HT-29 (cell line): Measurements from ENCODE around the gene MRM1. TPM values are rescaled to one million over a fixed set of nuclear protein-coding genes. Genes with fewer than 3 reads are reported as not detected.
A peak's percentile ranks its signal among the peaks of the same experiment; 100 is the strongest.
"Not testable (repeated sequence)": the region's sequence is repeated elsewhere in the genome, so short reads cannot be mapped to it uniquely, and the experiment has no call there.

Experiments used
- DNase-seq: peaks from one replicate; pipeline ENCODE4 v3.0.0-alpha.2; 2015; ENCODE audit warnings: low spot score
- total RNA-seq: library from RNA; depleted of rRNA; stranded (reverse); fragments of >200 nt; shearing (Covaris generic); gene quantifications from 2 replicates; pipeline ENCODE4 v1.2.3, GENCODE V29; 2014

The MRM1 gene
- total RNA-seq, 1 experiment from 2014 or later, result 28.3 TPM

DNA sequence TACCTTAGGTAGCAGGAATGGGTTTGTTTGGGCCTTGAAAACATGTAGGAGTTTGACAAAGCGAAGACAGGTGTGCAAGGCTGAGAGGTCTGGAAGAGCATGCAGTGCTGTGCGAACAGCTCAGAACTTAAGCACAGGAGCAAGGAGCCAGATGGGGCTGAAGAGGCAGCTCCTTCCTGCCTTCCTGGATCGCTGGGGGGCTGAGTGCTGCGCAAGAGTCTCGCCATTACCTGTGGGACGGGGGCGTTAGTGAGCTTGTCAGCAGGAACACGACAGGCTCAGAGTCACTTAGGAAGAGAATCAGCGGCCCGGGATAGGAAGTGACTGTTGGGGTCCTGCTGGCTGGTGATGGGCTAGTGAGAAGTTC lies 464 bp upstream of the MRM1 start:
- DNase-seq, result no peak

DNA sequence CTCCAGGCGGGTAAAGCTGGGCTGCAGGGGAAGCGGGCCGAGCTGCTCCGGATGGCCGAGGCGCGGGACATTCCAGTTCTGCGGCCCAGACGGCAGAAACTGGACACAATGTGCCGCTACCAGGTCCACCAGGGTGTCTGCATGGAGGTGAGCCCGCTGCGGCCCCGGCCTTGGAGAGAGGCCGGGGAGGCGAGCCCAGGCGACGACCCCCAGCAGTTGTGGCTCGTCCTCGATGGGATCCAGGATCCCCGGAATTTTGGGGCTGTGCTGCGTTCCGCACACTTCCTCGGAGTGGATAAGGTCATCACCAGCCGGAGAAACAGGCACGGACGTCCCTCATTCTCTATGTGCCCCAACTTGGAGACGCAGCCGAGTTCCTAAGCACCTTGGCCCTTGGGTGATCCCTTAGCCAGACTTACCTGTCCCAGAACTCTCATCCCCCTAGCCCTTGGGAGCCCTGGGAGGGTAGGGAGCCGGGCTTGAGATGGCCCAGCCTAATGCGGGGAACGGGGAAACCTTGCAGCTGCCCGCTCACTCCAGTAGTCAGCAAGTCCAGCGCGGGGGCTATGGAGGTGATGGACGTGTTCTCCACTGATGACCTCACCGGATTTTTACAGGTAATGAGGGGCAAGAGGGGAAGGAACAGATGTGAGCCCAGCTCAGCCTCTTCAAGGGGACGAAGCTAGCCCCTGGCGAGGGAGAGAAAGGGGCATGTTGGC lies 806 bp downstream of the MRM1 start:
- peak; percentile 61 for DNase-seq

DNA sequence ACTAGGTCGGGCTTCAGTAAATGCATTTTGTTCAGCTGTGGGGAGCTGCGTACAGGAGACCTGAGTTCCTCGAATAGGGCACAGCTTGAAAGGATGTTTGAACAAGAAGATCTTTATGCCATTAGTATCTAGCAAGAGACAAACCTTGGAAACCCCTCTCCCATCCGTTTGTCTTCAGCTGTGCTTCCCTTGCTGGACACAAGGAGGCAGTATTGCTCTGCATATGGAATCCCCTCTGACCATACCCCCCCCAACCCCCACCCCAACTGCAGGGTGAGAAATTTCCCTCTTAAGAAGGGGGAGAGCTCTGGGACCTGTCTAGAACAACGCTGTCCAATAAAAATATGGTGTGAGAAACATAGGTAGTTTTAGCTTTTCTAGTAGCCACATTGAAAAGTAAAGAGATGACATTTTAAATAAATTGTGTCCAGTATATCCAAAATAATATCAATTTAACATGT lies 1.6 kb downstream of the MRM1 start:
- DNase-seq, result peak; percentile 92

DNA sequence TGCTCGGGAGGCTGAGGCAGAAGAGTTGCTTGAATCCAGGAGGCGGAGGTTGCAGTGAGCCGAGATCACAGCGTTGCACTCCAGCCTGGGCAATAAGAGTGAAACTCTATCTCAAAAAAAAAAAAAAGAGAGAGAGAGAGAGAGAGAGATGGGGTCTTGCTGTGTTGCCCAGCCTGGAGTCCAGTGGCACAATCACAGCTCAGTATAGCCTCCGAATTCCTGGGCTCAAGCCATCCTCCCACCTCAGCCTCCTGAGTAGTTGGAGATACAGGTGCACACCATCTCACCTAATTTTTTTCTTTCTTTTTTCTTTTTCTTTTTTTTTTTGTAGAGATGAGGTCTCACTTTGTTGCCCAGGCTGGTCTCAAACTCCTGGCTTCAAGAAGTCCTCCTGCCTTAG lies 3.6 kb downstream of the MRM1 start:
- DNase-seq, result not testable (repeated sequence)

DNA sequence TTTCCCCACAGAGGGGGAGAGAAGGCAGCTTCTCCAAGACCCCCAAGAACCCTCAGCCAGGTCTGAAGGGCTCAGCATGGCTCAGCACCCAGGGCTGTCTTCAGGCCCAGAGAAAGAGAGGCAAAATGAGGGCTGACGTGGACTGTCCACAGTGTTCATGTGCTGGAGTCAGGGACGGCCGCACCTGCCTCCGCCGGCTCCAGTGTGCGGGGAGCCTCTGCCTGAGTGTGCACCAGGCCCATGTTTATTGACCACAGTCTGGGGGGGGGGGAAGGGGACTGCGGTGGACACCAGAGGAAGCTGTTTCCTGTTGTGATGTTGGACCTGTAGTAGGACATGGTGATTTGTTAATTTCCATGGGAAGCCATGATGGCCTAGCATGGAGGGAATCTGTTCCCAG lies 6.9 kb downstream of the MRM1 start:
- DNase-seq, result no peak

DNA sequence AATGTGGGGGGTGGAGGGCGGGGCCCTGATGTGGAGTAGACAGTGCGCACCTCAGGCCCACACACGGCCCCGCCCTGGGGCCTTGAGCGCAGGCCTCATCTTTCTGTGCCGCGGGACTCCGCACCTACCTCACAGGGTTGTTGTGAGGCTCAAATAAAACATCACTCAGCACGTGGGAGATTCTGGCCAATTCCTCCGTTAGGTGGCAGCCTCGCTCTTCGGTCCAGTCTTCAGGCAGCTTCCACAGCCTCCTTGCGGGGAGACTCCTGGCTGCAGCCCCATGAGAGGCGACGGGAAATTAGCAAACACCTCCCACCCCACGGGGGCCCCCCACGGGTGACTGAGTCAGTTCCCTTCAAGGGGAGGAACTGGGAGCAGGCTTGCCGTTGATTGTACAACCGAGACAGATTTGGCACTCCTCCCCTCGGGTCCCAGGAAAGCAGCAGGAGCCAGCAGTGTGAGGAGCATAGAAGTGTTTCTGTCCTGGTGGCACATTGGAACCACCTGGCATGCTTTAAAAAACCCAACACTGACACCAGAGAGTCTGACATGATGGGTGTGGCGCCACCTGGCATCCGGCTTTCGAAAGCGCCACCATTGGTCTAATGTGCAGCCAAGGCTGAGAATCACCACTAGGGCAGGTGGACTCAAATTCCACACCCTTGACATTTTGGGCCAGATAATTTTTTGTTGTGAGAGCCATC lies 7.6 kb downstream of the MRM1 start:
- DNase-seq, result peak; percentile 77

DNA sequence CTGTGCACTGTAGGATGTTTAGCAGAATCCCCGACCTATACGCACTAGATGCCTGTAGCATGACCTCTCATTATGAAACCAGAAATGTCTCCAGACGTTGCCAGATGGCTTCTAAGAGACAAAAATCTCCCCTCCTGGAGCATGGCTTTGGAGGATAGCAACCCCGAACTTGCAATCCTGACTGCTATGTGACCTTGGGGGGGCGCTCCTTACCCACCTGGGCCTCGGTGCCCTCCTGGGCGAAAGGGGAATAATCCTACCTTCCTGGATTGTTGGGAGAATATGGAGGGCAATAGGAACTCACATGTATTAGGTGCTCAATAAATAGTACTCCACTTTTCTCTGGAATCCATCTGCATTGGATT lies 8.1 kb downstream of the MRM1 start:
- no peak for DNase-seq

DNA sequence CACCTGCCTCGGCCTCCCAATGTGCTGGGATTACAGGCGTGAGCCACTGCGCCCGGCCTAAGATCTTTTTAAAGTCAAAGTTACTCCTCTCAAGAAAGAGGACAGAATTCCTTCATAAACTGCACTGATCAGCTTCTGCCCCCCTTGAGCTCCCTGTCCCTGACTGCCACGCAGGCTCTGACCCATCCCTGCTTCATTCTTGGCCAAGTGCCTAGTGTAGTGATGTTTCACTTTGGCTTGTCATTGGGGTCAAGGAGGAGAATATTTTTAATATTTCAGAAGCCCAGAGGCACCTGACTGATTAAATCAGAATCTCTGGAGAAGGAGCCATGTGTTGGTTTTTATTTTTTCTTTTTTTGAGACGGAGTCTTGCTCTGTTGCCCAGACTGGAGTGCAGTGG lies 9.1 kb downstream of the MRM1 start:
- no peak for DNase-seq

DNA sequence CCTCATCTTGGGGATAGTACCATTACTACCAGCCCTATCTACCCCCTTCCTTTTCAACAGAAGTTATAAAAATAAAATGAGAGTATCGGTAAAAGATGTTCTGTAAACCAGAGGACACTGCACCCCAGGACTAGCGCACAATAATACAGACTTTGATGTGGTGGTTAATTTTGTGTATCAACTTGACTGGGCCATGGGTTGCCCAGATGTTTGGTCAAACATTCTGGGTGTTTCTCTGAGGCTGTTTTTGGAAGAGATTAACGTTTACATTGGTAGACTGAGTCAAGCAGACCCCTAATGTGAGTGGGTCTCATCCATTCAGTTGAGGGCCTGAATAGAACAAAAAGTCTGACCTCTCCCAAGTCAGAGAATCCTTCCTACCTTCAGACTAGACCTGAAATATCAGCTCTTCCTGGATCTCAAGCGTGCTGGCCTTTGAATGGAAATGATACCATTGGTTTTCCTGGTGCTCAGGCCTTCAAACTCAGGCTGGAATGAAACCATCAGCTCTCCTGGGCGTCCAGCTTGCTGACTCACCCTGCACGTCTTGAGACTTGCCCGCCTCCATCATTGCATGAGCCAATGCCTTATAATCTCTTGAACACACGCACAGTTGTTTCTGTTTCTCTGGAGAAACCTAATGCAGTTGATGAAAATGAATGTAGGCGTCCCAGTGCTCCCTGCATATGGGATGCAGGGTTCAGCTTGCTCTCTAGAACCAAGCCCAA lies 10.1 kb downstream of the MRM1 start:
- DNase-seq, result peak; percentile 43

DNA sequence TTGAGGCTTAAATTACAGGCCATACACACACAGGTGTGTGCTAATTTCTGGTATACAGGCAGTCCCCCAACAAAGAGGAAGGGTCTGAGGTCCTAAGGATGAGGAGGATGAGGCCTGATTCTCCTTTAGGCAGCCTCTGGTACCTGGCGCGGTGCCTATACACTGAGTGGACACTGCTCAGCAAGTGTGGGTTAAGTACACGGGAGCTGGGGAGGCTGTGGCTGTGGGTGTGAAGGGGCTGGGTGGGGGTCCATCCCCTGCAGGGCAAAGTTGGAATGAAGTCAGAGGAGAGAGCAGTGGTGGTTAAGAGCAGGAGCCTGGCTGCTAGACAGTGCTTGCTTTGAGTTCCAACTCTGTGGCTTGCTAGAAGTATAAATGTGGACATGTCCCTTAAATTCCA lies 10.9 kb downstream of the MRM1 start:
- no peak for DNase-seq

DNA sequence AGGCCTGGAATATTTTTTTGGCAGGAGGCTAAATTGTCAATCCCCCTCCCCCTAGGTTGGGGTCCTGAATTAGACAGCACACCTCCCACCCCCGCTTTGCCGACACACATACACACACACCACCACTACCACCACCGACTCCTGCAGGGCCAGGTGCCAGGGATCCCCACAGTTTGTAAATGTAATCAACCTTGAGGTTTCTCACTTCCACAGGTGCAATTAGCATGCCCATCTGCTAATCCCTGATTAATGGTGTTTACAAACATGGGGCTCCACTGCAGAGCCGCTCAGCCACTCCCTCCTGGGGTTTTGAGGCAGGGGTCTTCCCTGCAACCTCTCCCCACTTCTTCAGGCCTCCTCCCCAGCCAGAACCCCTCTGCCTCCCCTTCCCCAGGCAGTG lies 11.8 kb downstream of the MRM1 start:
- DNase-seq, result no peak

DNA sequence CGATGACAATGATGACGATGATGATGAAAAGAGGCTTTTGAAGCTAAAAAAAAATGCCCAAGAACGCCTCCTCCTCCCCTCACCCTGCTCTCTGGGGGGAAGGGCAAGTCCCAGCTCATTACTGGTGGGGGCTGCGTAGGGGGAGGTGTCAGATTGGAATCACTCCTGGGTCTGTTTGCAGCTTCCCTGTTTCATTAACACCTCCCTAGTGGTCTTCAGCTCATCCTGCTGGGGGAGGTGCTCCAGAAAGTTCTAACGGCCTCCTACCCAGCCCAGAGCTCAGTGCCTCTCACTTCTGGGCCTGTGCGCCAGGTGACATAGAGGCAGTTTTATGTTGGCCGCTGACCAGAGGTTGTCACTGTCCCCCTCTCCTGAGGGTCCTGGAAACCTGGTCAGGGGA lies 12.7 kb downstream of the MRM1 start:
- no peak for DNase-seq

DNA sequence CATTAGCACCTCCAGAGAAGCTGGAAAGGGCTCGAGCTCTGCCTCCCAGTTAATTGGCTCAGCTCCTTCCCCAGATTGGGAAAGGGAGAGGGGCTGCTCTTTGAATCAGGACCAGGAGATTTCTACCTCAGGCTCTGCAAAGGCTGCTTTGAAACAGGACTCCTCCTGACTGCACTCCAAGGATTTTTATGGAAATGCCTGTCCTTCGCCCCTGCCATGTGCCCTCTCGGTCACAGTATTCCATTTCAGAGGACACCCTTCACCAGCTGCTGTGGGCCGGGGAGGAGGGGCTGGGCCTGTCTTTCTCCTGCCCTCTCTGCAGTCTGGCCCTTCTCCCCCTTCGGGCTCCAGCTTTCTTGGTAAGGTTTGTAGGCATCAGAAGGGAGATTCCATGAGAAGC lies 13.6 kb downstream of the MRM1 start:
- no peak for DNase-seq

DNA sequence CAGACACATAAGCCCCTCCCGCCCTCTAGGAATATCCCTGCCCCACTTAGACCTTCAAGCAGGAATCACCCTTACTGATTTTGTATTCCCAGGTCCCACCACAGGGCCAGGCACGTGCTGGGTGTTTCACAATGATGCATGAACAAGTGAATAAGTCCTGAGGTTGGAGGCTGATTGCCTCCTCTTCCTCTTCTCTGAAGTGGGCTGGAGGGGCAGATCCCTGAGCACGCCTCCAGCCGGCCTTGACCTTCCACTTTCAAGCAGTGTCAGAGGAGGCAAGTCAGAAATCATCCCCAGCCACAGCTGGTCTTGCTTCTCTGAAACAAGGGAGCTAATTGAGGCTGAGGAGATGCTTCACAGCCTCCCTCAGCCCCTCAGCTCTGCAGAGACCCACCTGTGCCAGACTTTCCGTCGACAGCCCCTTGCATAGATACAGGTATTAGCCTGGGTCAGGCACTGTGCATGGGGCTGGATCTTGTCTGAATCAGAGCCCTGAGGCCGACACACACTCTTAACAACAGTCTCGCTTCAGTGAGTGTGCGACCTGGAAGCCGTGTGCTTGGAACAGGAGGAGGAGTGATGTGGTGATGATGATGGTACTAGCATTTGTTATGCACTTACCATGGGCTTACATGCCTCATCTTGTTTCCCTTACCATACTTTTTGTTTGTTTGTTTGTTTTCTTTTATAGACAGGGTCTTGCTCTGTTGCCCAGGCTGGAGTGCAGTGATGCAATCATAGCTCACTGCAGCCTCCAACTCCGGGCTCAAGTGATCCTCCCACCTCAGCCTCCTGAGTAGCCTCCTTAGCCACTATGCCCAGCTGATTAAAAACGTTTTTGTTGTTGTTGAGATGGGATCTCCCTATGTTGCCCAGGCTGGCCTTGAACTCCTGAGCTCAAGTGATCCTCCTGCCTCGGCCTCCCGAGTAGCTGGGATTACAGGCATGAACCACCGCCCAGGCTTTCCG lies 15.0 kb downstream of the MRM1 start:
- no peak for DNase-seq

DNA sequence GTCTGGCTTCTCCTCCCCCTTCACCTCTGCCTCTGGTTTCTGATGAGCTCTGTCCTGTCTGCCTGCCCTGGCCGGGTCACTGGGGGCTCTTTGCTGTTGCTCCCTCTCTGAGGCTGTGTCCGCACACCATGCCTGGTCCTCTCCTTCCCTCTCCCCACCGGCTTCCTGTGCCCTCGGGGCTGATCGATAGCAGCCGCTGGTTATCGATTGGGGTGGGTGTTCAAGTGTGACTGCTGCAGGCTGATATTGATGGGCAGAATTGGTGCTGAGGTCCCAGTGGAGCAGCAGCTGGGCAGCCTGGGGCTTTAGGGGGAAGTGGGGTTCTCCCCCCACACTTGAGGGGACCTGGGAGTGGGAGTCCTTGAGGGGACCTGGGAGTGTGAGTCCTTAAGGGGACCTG lies 16.4 kb downstream of the MRM1 start:
- DNase-seq, result no peak

DNA sequence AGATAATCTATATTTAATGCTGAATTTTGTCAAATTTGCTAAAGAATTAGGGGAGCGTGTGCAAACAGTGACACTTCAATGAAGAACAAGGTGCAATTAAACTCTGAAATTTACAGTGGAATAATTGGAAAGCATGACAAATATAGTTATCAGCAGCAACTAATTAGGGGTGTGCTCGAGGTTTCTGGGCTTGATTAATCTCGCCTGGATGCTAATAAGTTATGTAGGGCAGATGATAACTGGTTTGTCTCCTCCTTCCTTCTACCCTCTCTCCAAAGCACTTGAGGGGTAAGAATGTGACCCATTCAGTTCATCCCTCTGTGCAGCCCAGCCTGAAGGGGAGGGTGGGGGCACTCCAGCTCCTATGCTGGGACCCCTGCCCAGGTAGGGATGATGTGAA lies 21.9 kb downstream of the MRM1 start:
- DNase-seq, result no peak

DNA sequence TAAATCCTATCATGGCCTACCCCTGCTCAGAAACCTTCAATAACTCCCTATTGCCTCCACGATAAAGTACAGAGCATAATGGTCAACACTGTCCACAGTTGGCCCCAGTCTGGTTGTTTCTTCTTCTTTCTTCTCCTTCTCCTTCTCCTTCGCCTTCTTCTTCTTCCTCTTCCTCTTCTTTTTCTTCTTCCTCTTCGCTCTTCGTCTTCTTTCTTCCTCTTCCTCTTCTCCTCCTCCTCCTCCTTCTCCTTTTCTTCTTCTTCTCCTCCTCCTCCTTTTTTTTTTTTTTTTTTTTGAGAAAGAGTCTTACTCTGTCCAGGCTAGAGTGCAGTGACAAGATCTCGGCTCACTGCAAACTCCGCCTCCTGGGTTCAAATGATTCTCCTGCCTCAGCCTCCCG lies 23.8 kb downstream of the MRM1 start:
- no peak for DNase-seq

DNA sequence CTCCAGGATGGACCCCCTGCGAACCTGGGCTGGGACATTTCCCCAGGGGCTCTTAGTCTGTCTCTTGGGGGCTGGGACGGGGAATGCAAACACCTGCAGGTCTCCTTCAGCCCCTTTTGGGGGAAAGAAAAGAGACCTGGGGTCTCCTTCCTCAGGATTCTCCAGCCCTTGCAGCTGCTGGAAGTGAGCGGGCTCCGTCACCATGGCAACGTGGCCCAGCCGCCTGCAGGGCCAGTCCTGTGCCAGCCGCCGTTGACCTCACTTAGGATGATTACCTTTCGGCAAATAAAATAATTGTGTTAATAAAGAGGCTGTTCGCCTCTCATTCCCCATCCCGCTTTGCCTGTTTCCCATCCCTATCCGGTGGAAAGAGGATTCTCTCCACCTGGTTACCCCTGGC lies 25.7 kb downstream of the MRM1 start:
- DNase-seq, result no peak

DNA sequence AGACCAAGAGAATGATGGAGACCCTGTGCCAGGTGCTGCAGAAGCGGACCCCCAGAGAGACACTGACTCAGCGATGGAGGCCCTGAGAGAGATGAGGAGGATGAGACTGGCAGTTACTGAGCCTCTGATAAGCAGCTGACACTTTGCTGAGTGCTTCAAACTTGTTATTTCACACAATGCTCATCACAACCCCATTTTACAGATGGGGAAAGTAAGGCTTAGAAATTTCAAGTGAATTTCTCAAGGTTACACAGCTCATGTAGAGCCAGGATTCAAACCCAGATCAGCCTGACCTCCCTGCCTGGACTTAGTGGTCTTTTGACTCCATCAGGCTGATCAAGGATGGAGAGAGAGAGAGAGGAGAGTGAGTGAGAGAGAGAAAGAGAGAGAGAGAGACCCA lies 27.2 kb downstream of the MRM1 start:
- no peak for DNase-seq

DNA sequence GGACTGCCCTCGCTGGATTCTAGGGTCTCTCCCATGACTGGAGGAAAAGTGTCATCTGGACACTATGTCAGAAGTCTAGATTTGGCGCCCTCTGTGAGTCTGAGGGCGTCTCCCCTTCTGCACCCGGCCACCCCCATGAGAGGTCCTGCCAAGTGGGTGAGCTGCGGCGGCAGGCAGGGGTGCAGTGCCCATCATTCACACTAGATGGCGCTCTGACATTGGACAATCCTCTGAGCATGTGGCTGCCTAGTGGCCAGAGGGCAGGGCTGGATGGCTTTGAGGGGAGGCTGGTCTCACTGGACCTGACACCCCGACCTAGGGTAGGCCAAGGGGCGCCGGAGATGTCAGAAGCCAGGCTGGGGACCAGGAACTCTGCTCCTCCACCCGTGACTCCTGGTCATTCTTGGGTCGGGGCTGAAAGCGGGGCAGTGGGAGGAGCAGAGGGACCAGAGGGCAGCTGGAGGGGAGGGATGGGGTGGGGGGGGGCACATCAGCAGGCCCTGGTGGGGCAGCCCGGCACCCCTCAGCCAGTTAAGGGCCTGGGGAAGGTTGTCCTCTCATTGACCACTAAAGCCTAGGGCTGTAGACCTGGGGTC lies 28.0 kb downstream of the MRM1 start:
- DNase-seq, result peak; percentile 92

DNA sequence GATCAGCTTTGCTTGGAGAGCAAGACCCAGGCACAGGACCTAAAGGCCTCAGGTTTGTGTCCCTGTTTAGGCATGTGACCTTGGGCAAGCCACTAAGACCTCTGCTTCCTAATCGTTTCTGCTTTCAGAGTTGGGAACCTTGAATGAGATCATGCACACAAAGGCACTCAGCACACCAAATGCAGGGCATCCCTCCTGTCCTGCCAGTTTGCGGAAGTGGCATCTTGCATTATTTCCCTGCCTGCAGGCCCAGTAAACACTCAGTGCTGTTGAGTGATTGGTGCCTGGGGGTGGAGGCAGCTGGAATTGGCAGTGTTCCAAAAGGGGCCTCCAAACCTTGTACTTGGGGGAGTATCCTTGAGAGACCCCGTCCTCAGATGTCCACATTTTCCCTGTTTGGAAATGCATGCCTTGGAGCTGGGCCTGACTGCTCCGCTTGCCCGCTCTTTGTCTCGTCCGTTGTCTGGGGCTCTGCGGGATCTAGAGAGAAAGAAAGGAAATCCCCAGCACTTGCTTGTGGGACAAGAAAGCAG lies 28.7 kb downstream of the MRM1 start:
- no peak for DNase-seq
